A172 (cell line): ENCODE measurements around the gene RFC3. TPM values are rescaled to one million over a fixed set of nuclear protein-coding genes. Genes with fewer than 3 reads are reported as not detected.
"Not testable (repeated sequence)": the region's sequence is repeated elsewhere in the genome, so short reads cannot be mapped to it uniquely, and the experiment has no call there.

Experiments used
- DNase-seq: peaks from one replicate; pipeline ENCODE4 v3.0.0-alpha.2; 2015; ENCODE audit warnings: low spot score
- total RNA-seq: library from RNA; depleted of rRNA; stranded (reverse); fragments of >200 nt; shearing (Covaris generic); gene quantifications from 2 replicates; pipeline ENCODE4 v1.2.3, GENCODE V29; 2014; rRNA removed

Gene RFC3, protein sequence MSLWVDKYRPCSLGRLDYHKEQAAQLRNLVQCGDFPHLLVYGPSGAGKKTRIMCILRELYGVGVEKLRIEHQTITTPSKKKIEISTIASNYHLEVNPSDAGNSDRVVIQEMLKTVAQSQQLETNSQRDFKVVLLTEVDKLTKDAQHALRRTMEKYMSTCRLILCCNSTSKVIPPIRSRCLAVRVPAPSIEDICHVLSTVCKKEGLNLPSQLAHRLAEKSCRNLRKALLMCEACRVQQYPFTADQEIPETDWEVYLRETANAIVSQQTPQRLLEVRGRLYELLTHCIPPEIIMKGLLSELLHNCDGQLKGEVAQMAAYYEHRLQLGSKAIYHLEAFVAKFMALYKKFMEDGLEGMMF
- 58.9 and 69.3 TPM in 2 replicates for total RNA-seq

DNA sequence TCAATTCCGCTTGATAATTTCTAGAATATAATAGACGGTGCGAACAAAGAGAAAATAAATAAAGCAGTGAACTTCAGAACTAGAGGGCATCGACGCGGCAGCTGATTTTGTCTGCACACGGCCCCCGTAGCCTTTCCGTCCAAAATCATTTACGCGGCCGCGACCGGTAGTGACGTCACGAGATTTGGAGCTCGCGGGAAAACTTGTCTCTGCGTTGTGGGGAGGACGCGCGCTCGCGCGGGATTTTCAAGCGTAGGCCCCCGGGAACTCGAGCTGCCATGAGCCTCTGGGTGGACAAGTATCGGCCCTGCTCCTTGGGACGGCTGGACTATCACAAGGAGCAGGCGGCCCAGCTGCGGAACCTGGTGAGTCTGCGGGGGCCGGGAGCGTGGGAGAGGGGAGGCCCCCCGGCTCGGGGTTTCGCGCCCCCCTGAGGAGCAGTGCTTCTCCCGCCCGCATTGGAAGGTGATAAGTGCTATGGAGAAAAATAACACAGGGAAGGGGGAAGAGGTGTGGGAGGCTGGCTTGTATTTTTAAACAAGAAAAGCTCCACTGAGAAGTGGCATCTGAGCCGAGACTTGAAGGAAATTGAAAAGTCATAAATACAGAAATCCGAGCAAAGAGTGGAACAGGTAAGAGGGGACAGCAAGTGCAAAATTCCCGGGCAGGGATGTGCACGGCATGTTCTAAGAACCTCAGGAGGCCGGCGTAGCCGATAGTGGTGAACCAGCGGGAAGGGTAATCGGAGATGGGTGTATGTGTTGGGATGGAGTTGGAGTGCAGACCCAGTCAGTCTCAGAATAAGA lies at the start of gene RFC3:
Gene RFC3 (plus strand): TSS at position 249 of the 806 bp plus-strand sequence. CDS start 30 bp downstream, at position 279.
- peak; percentile 85 for DNase-seq

DNA sequence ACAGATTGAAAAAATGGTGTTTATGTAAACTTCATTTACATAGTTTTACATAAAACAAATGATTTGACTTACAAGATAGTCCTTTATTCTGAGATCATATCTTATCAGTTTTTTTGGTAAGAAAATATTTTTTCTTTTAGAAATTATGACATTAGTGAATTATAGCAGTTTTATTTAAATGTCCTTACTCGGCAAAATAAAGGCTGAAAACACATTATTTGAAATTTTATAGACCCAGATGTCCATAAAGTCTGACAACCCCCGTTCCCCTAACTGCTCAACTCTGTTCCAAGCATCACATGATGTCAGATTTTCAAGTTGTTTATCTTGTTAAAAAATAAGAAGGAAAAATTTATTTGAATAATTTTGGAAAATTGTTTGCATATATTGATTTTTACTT lies 46.7 kb upstream of the RFC3 start:
- DNase-seq: no peak

DNA sequence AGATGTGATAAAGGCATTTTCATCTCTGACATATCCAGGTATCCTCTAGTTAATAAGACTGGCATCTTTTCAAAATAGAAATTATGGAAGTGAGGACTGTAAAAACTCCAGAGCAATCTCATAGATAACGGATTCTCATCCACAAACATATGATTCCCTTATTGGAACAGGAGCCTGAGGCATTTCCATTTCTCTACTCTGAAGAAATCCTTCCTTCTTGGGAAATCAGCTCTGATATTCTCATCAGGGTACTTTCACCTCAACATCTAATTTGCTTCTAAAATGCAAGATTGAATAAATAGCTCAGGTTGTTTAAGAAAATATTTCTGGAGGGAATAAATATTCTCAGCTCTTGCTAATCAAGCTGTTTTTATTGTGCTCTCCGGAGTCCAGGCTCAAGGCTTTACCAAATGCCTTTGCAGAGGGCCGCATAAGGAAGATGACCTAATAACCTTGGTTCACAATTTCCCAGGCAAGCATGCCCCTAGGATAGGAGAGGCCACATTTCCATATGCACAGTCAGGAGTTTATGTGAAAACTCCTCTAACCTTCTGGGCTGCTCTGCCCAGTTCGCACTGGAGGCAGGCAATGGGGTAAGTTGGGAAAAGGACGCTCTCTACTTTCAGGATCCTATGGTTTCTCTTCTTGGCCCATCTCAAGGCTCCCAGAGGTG lies 44.0 kb upstream of the RFC3 start:
- no peak for DNase-seq

DNA sequence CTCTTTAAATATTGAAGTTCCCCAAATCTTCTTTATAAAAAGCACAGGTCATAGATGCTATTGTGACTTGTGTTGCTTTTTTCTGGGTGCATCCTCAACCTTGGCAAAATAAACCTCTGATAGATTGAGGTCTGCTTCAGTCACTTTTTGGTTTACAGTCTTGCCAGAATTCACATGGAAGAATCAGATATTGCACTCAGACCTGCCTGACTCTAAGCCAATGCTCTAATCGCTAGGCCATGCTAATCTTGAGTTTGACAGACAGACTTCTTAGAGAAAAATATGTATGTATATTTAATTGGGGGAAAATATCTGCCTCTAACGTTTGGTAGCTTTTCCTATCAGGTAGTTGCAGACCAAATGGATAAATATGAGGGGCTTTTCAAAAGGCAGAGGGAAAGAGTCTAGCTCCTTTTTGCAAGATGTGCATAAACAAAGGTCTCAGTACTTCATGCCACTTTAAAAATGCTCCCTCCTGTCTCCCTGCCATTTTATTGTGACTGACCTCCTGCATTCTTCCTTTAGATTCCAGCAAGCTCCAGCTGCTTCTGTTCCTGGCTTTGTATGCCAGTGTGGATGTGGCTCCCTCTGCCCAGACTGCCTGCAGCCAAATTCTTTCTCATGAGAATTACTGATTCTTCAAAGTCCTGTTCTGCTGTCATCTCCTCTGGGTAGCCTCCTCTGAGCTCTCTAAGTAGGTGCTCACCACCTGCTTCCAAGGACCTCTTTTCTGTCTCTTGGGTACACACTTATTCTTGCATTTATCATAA lies 42.4 kb upstream of the RFC3 start:
- DNase-seq: no peak

GRCh38 chr13:33776239-33776881 lies 41.6 kb upstream of the RFC3 start:
- no peak for DNase-seq

GRCh38 chr13:33782631-33783030 lies 35.3 kb upstream of the RFC3 start:
- DNase-seq: no peak

GRCh38 chr13:33783212-33783611 lies 34.7 kb upstream of the RFC3 start:
- not testable (repeated sequence) for DNase-seq

- no peak for DNase-seq
Observed at GRCh38 chr13:33784738-33785137, 33.2 kb upstream of the RFC3 start.

GRCh38 chr13:33785384-33785783 lies 32.6 kb upstream of the RFC3 start:
- peak; percentile 4 for DNase-seq

DNA sequence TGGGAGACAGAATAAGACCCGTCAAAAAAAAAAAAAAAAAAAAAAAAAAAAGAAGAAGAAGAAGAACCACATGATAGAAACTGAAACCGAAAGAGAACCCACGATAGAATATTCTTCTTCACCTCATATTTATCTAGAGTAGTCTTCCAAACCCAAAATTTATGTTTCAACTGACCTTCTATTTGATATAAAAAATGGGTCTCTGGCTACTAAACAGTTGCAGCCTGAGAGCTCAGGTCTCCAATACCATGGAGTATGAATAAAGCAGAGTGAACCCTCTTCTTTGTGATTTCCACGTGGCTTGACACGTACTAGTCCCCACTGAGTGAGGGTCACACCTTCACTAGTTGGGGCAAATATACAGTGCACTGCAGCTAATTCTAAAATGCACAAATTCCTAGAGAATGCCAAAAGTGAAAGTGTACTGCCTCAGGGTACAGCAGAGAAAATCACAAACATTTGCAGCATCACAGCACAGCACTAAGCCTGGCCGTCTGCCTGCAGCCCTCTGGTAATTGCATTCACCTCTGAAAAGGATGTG lies 30.8 kb upstream of the RFC3 start:
- DNase-seq: peak; percentile 22

DNA sequence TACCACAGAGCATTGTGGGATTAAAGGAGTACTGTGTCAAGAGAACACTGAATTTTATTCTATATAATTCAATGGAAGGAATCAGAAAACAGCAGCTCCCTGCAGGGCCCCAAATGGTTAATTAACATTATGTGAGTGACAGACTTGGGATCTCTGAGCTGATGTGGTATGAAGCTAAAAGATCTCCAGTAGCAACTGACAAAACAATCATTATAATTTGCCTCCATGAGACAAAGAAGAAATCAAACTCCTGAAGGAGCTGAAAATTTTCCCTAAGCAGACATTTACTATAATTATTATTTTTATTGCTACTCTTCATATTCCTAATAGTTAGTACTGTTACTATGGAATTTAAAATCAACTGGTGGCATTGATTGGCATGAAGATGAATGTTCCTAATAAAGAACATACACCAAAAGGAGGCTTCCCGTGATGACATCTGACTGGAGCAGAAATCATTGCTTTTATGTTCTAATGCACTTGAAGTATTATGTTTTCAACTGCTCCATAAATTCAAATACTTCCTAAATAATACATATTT lies 28.8 kb upstream of the RFC3 start:
- DNase-seq: no peak

GRCh38 chr13:33789739-33790138 lies 28.2 kb upstream of the RFC3 start:
- no peak for DNase-seq

DNA sequence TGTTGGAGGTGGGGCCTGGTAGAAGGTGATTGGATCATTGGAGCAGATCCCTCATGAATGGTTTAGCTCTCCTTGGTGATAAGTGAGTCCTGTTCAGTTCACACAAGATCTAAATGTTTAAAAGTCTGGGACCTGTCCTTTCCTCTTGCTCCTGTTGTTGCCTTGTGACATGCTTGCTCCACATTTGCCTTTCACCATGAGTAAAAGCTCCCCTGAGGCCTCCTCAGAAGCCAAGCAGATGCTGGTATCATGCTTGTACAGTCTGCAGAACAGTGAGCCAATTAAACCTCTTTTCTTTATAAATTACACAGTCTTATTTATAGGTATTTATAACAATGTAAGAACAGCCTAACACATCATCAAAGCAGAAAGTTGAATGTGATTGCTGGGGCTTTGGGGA lies 24.2 kb upstream of the RFC3 start:
- DNase-seq: no peak

- no peak for DNase-seq
Observed at GRCh38 chr13:33794576-33794975, 23.4 kb upstream of the RFC3 start.

DNA sequence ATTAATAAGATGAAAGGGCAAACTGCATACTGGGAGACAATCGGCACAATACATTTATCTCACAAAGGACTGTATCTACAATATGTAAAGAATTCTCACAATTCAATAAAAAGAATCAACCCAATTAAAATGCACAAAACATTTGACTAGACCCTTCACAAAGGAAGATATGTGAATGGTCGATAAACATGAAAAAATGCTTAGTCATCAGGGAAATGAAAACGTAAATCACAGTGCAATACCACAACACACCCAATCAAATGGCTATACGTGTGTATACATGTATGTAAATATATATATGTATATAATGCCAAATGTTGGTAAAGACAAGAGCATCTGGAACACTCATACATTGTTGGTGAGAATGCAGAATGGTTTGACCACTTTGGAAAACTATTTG lies 21.9 kb upstream of the RFC3 start:
- DNase-seq: no peak

DNA sequence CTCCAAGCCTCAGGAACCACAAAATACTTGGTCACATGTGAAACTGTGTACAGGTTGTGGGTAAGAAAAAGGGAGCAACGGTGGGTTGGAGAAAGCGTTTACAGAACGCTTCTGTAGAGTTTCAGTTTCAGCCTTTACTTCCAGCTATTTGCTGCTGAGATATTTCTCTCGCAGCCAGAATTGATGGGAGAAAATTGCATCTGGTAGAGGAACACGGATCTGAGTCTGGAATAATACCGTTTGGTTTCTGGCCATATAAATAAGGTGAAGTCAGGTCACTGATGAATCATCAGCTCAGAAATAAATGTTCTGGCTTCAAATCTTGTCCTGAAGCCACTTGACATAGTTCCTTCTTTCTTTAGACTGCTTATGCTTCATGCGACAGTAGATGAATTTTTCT lies 20.3 kb upstream of the RFC3 start:
- DNase-seq: peak; percentile 33

DNA sequence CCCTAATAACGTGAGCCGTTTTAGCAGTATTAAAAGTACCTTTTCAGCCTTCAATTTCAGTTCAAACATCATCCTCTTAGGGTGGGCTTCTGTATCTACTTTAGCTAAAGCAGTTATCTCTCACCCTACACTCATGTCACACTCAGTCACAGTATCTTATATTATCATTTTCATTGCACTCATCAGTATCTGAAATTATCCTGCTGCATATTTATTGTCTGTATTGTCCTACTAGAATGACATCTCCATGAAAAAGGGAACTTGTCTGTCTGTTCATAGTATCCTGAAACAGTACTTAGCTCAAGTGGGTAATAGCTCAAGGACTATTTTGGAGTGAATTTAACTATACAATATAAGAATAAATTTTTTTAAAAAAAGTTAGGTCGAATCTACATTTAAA lies 19.9 kb upstream of the RFC3 start:
- DNase-seq: no peak

GRCh38 chr13:33799950-33800592 lies 17.9 kb upstream of the RFC3 start:
- DNase-seq: peak; percentile 3

GRCh38 chr13:33800646-33801186 lies 17.2 kb upstream of the RFC3 start:
- DNase-seq: no peak
